ENCODE measurements around the gene IQCF5.

- TF ChIP-seq POLR2A (IDR thresholded peaks at IDR 0.05; ENCODE audit: low read length) (no peak), CTCF (IDR thresholded peaks at IDR 0.05) (no peak), RAD21 (conservative IDR thresholded peaks at IDR 0.05 in 1 of 2, IDR thresholded peaks at IDR 0.05 in 1 of 2) (no peak)
Measured at GRCh38 chr3:51904034-51904823, 28.8 kb upstream of the IQCF5 start.

Measured in A549 (cell line).